Prostate gland (tissue), 2 donors: Measurements from ENCODE around the gene HS6ST3. TPM values are rescaled to one million over a fixed set of nuclear protein-coding genes. Genes with fewer than 3 reads are reported as not detected.

Experiments
- DNase-seq: peaks from one replicate; pipeline ENCODE4 v3.0.0-alpha.2; 2019; ENCODE audit warnings: low spot score
- H3K27ac ChIP-seq, 2 donors: fragments of 200-600 bp; sonication (generic); 2 replicates each; pipeline ENCODE4 v1.5.1; 2017 to 2019
- H3K27me3 ChIP-seq: fragments of 200-600 bp; sonication (generic); replicated peaks from 2 replicates; pipeline ENCODE4 v1.5.1; 2019; ENCODE audit not compliant: insufficient read depth
- H3K36me3 ChIP-seq, 2 donors: fragments of 200-600 bp; sonication (generic); 1 replicate in 1 of 2; 2 replicates in 1 of 2; pipeline versions ENCODE4 v1.5.1 to v1.8.1; 2017 to 2019
- H3K4me1 ChIP-seq: fragments of 200-600 bp; sonication (generic); replicated peaks from 2 replicates; pipeline ENCODE4 v1.5.1; 2019
- H3K4me3 ChIP-seq, 2 donors: fragments of 200-600 bp; sonication (generic); 2 replicates each; pipeline ENCODE4 v1.5.1; 2017 to 2019
- H3K9me3 ChIP-seq: fragments of 200-600 bp; sonication (generic); 2 replicates; pipeline ENCODE4 v1.5.1; 2017
- CTCF ChIP-seq, 4 experiments: fragments of 200-600 bp in 2 of 4; fragments of 450-650 bp in 2 of 4; sonication (generic) in 2 of 4; IDR thresholded peaks; 1 replicate in 3 of 4; 2 replicates in 1 of 4; pipeline ENCODE4 v1.5.1; 2016 to 2019; ENCODE audit warnings: antibody characterized with exemption in 4 of 4, mild to moderate bottlenecking in 2 of 4, moderate library complexity in 2 of 4
- POLR2A ChIP-seq: fragments of 450-650 bp; IDR thresholded peaks from one replicate; pipeline ENCODE4 v1.6.1; 2016; ENCODE audit warnings: antibody characterized with exemption, mild to moderate bottlenecking
- POLR2AphosphoS5 ChIP-seq: sonication (generic); formaldehyde crosslinking; IDR thresholded peaks from one replicate; pipeline ENCODE4 v1.6.1; 2017; ENCODE audit warnings: antibody characterized with exemption
- WGBS: methylation state at CpG from one replicate; pipeline ENCODE4 v1.1.5; 2018; 5-methylcytosine and 5-hydroxymethylcytosine counted together
- intact Hi-C: fragments of 100-400 bp; cut with DNase I; formaldehyde crosslinking; loops from one replicate; pipeline ENCODE4 v1.14.2; 2022
- total RNA-seq, 2 donors: library from RNA; depleted of rRNA; stranded (reverse); fragments of >200 nt; gene quantifications; one replicate each; pipeline ENCODE4 v1.1.0, GENCODE V29; 2016

Gene HS6ST3
- total RNA-seq, 2 donors from 2014 or later = 0.97 to 1.0 TPM

- no peak for TF ChIP-seq POLR2A
- WGBS = 73% methylated on average over 3 of the region's 3 CpGs
- Histone ChIP-seq H3K36me3 (no peaks in the 10 kb centered on the region), H3K4me1 (no peaks in the 10 kb centered on the region), H3K4me3 (no peak overlapping the region), H3K27ac (no peak overlapping the region), H3K9me3 (no peaks in the 10 kb centered on the region), H3K27me3 (no peaks in the 10 kb centered on the region)
- DNase-seq = no peak
- intact Hi-C loops = no loop called here
These were observed 287.9 kb downstream of the HS6ST3 start for GRCh38 chr13:96377835-96378234.

GRCh38 chr13:96379967-96380366 lies 290.1 kb downstream of the HS6ST3 start:
- no peak for TF ChIP-seq CTCF (IDR thresholded peaks at IDR 0.05)
- TF ChIP-seq POLR2AphosphoS5 = no peak
- TF ChIP-seq POLR2A = no peak
- Histone ChIP-seq H3K27ac (no peak overlapping the region), H3K36me3 (no peaks in the 10 kb centered on the region), H3K27me3 (no peaks in the 10 kb centered on the region), H3K9me3 (no peaks in the 10 kb centered on the region), H3K4me1 (no peaks in the 10 kb centered on the region), H3K4me3 (no peak overlapping the region)
- intact Hi-C loops = no loop called here
- no peak for DNase-seq
- 86% methylated on average over 1 of the region's 1 CpG for WGBS

GRCh38 chr13:96381681-96382080 lies 291.8 kb downstream of the HS6ST3 start:
- no peaks in the 10 kb centered on the region for H3K9me3 ChIP-seq
- DNase-seq = no peak
- TF ChIP-seq POLR2AphosphoS5 (no peak), POLR2A (no peak), CTCF (IDR thresholded peaks at IDR 0.05) (no peak)
- no peaks in the 10 kb centered on the region for H3K27me3 ChIP-seq
- no peaks in the 10 kb centered on the region for H3K4me1 ChIP-seq
- intact Hi-C loops = no loop called here
- H3K27ac ChIP-seq = no peak overlapping the region
- H3K36me3 ChIP-seq = no peaks in the 10 kb centered on the region
- 86% methylated on average over 5 of the region's 5 CpGs for WGBS
- no peak overlapping the region for H3K4me3 ChIP-seq

GRCh38 chr13:96388598-96388997 lies 298.7 kb downstream of the HS6ST3 start:
- Histone ChIP-seq H3K36me3 (no peaks in the 10 kb centered on the region), H3K4me3 (no peak overlapping the region), H3K9me3 (no peaks in the 10 kb centered on the region), H3K27ac (no peak overlapping the region), H3K4me1 (no peaks in the 10 kb centered on the region), H3K27me3 (no peaks in the 10 kb centered on the region)
- intact Hi-C loops = no loop called here
- DNase-seq = no peak
- TF ChIP-seq CTCF (IDR thresholded peaks at IDR 0.05) (no peak), POLR2A (no peak), POLR2AphosphoS5 (no peak)
- 71% methylated on average over 2 of the region's 2 CpGs for WGBS

GRCh38 chr13:96391606-96392005 lies 301.7 kb downstream of the HS6ST3 start:
- DNase-seq = no peak
- TF ChIP-seq POLR2AphosphoS5 (no peak), CTCF (IDR thresholded peaks at IDR 0.05) (no peak), POLR2A (no peak)
- Histone ChIP-seq H3K4me1 (no peaks in the 10 kb centered on the region), H3K27me3 (no peaks in the 10 kb centered on the region), H3K27ac (no peak overlapping the region), H3K4me3 (no peak overlapping the region), H3K9me3 (no peaks in the 10 kb centered on the region), H3K36me3 (no peaks in the 10 kb centered on the region)
- intact Hi-C loops = no loop called here
- 94% methylated on average over 6 of the region's 6 CpGs for WGBS
